ENCODE data around the gene SLC44A3. TPM values are rescaled to one million over a fixed set of nuclear protein-coding genes. Genes with fewer than 3 reads are reported as not detected.

The SLC44A3 gene
- total and polyA plus RNA-seq, 12 donors, result 4.2 to 26.2 (median 9.5) TPM

DNA sequence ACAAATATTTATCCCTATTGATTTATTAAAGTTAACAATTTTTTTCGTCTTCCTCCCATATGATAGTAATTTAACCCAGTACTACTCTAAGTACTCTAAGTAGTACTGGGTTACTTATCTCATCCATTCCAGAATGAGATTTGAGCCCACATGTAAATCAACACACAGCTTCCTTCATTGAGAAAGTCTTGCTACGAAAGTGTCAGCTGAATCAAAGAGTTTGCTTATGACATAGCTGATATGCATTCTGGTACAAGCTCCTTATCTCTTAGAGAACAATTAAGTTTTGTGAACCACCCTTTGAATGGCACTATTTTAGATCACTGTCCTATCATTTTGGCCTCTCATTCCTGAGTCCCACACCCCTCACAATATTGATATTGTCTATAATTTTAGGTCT, 2.4 kb upstream of the SLC44A3 start:
- H3K4me3 ChIP-seq, result no peak overlapping the region
- DNase-seq, result no peak
- TF ChIP-seq, protein P1, sequence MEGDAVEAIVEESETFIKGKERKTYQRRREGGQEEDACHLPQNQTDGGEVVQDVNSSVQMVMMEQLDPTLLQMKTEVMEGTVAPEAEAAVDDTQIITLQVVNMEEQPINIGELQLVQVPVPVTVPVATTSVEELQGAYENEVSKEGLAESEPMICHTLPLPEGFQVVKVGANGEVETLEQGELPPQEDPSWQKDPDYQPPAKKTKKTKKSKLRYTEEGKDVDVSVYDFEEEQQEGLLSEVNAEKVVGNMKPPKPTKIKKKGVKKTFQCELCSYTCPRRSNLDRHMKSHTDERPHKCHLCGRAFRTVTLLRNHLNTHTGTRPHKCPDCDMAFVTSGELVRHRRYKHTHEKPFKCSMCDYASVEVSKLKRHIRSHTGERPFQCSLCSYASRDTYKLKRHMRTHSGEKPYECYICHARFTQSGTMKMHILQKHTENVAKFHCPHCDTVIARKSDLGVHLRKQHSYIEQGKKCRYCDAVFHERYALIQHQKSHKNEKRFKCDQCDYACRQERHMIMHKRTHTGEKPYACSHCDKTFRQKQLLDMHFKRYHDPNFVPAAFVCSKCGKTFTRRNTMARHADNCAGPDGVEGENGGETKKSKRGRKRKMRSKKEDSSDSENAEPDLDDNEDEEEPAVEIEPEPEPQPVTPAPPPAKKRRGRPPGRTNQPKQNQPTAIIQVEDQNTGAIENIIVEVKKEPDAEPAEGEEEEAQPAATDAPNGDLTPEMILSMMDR (IDR thresholded peaks at IDR 0.05), result no peak
- TF ChIP-seq POLR2A (IDR thresholded peaks at IDR 0.05), result no peak
- H3K9me3 ChIP-seq (replicated peaks in 1 of 3), result no peaks in the 10 kb centered on the region
- no peaks in the 10 kb centered on the region for H3K36me3 ChIP-seq (replicated peaks in 1 of 2)
- 86 to 92% (median 89%) methylated on average over 2 of the region's 2 CpGs for WGBS, 4 donors
- H3K4me1 ChIP-seq (replicated peaks in 1 of 2), result peaks cover 0 to 24% of the 10 kb centered on the region in 2 donors
- no peaks in the 10 kb centered on the region for H3K27me3 ChIP-seq
- no peak overlapping the region for H3K27ac ChIP-seq
- intact Hi-C loops (cut with DNase I), result no loop called here

GRCh38 chr1:94819238-94819944, 766 bp upstream of the SLC44A3 start:
- intact Hi-C loops (cut with DNase I), result no loop called here
- peak overlapping the region in 1 of 5 donors; percentile 33 for H3K27ac ChIP-seq
- H3K27me3 ChIP-seq, result no peaks in the 10 kb centered on the region
- DNase-seq, result no peak
- H3K4me1 ChIP-seq (replicated peaks in 1 of 2), result peaks cover 0 to 24% of the 10 kb centered on the region in 2 donors
- 42 to 51% (median 48%) methylated on average over 12 to 14 of the region's 14 CpGs for WGBS, 4 donors
- no peak for TF ChIP-seq POLR2A (IDR thresholded peaks at IDR 0.05)
- no peaks in the 10 kb centered on the region for H3K36me3 ChIP-seq (replicated peaks in 1 of 2)
- no peaks in the 10 kb centered on the region for H3K9me3 ChIP-seq (replicated peaks in 1 of 3)
- H3K4me3 ChIP-seq, result peak overlapping the region in 2 of 4 donors; percentile 67 to 78

- no peaks in the 10 kb centered on the region for H3K9me3 ChIP-seq (replicated peaks in 1 of 3)
- peak overlapping the region in 2 of 4 donors; percentile 67 to 78 for H3K4me3 ChIP-seq
- intact Hi-C loops (cut with DNase I), result no loop called here
- H3K4me1 ChIP-seq (replicated peaks in 1 of 2), result peaks cover 0 to 24% of the 10 kb centered on the region in 2 donors
- TF ChIP-seq POLR2A (IDR thresholded peaks at IDR 0.05), result no peak
- TF ChIP-seq, protein P1 (IDR thresholded peaks at IDR 0.05), result no peak
- no peaks in the 10 kb centered on the region for H3K27me3 ChIP-seq
- peak overlapping the region in 1 of 5 donors; percentile 18 for H3K27ac ChIP-seq
- DNase-seq, result no peak
- H3K36me3 ChIP-seq (replicated peaks in 1 of 2), result no peaks in the 10 kb centered on the region
- 45 to 56% (median 53%) methylated on average over 7 of the region's 7 CpGs for WGBS, 4 donors
These were observed 779 bp downstream of the SLC44A3 start for GRCh38 chr1:94820936-94821335.

- intact Hi-C loops (cut with DNase I), result no loop called here
- Histone ChIP-seq H3K27ac (no peak overlapping the region), H3K4me1 (replicated peaks in 1 of 2) (peaks cover 0 to 24% of the 10 kb centered on the region in 2 donors), H3K27me3 (no peaks in the 10 kb centered on the region), H3K4me3 (no peak overlapping the region), H3K9me3 (replicated peaks in 1 of 3) (no peaks in the 10 kb centered on the region), H3K36me3 (replicated peaks in 1 of 2) (no peaks in the 10 kb centered on the region)
- no peak for DNase-seq
- 89 to 93% (median 91%) methylated on average over 9 of the region's 9 CpGs for WGBS, 4 donors
- TF ChIP-seq POLR2A (IDR thresholded peaks at IDR 0.05), result no peak
- TF ChIP-seq, protein P1 (IDR thresholded peaks at IDR 0.05), result no peak
These were observed 1.6 kb downstream of the SLC44A3 start for GRCh38 chr1:94821636-94822305.

Measured in adrenal gland (tissue), 12 donors.